Measurements from ENCODE around the gene MVD.
A peak's percentile ranks its signal among the peaks of the same experiment; 100 is the strongest.

MVD gene, protein sequence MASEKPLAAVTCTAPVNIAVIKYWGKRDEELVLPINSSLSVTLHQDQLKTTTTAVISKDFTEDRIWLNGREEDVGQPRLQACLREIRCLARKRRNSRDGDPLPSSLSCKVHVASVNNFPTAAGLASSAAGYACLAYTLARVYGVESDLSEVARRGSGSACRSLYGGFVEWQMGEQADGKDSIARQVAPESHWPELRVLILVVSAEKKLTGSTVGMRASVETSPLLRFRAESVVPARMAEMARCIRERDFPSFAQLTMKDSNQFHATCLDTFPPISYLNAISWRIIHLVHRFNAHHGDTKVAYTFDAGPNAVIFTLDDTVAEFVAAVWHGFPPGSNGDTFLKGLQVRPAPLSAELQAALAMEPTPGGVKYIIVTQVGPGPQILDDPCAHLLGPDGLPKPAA

DNA sequence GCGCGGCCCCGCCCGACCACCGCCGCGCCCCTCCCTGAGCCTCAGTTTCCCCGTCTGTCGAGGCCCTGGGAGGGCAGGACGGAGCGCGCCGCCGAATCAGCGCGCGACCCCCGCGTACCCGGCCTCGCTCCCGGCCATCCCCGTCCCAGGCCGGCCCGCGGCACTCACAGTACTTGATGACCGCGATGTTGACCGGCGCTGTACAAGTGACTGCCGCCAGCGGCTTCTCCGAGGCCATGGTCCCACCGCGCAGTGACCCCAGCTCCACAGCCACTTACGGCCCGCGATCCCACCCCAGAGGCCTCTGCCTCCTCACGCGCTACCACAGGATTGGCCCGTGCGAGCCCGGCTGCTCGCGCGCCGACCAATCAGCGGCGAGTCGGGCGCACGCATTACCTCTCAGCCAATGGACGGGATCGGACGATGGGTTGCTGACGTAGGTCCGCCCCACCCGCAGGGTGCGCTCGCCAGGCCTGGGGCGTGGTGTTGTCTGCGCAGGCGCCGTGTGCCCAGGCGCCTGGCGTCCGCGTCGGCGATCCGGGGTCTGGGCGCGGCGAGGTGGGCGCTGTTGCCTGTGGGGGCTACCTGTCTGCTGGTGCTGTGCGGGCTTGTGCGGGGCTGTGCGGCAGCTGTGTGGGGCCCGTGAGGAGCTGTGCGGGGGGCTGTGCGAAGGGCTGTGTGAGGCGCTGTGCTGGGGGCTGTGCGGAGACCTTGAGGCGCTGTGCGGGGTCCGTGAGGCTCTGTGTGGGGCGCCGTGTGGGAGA lies at the start of gene MVD:
MVD (minus strand) TSS at position 249 of the 764 bp plus-strand sequence; CDS start at position 238, 11 bp downstream.
- peak; percentile 92 to 94 for DNase-seq (ENCODE audit: low read depth in 2 of 2)

DNA sequence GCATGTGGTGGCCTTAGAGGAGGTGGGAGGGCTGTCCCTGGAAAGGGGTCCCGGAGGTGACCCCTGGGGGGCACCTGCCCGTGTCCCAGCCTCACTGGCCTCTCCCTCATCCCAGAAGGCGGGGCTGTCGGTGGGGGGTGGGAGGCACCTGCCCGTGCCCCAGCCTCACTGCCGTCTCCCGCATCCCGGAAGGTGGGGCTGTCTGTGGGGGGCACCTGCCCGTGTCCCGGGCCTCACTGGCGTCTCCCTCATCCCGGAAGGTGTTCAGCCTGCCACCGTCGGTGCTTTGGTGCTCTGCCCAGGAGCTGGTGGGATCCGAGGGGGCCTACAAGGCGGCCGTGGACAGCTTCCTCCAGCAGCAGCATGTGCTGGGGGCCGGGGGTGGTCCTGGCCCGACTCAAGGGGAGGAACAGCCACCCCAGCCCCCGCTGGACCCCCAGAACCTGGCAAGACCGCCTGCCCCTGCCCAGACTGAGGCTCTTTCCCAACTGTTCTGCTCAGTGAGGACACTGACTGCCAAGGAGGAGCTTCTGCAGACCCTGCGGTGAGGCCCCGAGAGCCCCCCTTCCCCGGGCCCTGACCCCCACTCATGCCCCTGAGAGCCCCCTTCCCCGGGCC lies 49.6 kb upstream of the MVD start:
- DNase-seq (ENCODE audit: low read depth in 2 of 2), result no peak

DNA sequence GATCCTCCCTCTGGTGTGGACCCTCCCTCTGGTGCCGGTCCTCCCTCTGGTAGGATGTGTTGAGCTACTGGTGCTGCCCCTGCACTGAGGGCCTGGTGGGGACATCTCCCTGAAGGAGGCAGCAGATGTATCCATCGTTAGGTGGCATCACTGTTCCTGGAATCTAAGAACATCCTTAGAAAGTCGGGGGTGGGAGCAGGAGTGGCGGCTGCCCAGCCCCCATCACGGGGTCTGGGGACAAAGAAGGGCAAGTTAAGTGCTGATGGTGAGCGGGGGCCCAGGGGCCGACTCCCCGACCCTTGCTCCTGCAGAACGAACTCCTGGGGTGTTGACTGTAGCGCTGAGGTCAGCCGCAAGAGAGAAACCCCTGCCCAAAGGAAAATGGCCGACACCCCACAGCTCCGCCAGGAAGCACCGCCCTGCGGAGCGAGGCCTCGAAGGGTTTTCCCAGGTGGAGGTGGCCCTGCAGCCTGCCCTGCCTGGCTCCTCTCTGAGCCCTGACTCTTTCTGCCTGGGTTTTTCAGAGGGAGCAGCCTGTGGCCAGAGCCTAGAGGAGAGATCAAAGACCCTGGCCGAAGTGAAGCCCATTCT lies 49.0 kb upstream of the MVD start:
- no peak for DNase-seq (ENCODE audit: low read depth in 2 of 2)

DNA sequence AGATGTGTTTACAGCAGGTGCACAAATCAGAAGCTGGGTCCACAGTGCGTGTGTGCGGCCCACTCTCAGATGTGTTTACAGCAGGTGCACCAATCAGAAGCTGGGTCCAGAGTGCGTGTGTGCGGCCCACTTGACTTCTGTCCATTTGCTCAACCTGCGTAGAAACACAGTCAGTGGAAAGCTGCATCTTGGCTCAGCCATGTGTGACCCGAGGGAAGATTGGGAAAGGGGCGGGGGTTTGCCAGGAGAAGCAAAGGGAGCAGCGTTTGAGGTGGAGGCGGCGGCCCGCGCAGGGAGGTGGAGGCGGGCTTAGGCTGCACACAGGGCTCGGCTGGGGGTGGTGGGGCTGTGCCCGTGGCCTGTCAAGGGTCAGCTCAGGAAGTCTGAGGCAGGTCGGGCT lies 47.7 kb upstream of the MVD start:
- no peak for DNase-seq (ENCODE audit: low read depth in 2 of 2)

DNA sequence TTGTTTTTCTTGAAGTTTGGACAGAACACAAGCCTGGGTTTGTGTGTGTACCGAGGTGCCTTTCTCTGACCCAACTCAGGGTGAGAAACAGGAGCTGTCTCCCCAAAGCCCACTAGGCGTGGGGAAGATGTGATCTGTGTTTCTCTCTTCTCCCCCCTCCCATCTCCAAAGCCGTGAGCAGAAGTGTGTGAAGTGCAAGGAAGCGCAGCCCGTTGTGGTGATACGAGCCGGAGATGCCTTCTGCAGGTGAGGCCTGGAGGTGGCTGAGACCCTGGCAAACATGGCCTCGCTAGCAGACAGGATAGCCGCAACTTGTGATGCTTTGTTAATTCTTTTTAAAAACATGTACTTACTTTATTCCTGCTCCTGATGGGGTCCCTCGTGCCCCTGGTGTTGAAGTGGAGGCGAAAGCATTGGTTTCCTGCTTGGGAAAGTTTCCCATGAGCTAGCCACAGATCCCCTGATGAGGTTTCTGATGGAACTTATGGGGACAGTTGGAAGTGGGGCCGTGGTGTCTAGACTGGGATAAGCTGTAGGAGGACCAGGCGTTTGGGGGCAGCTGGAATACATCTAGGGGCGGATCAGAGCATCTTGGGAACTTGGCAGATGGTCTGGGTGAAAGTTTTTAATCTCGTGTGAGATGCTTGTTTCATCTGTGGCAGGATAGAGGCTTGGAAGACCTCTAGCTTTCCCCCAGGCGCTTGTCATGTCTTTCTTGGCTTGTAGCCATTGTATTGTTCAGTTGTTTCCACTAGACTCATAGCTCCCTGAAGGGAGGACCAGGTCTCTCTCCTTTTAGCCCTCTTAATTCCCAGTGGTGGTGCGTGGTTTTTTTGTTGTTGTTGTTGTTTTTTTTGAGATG lies 44.3 kb upstream of the MVD start:
- no peak for DNase-seq (ENCODE audit: low read depth in 2 of 2)

DNA sequence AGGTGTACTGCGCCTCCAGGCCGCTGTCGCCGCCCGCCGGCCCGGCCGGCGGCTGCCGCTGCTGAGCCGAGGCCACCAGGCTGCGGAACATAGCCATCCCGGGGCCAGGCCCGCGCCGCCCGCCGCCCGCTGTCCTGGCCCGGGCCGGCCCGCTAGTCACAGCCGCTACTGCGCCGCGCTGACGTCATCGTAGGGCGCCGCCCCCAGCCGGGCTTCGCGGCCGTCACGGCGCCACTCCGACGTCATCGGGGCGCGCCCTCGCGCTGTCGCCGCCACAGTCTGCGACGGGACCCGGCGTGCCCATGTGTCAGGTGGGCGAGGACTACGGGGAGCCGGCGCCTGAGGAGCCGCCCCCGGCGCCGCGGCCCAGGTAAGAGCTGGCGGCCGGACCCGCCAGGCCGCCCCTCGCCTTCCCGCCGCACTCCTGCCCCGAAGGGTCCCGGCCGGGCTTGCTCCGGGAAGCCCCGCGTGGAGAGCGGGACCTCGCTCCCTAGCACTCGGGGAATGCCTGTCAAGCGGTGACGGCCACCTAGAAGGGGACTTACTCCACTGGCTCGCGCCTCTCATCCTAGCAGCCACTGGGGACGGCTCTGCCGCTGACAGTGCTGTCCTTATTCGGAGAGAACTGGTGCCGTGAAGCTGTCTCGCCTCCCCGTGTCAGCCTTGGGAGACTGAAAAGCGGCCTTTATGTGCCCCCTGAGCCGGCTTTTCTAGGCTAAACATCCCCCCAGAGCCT lies 43.5 kb upstream of the MVD start, which contains the start of the genes CTU2 and RNF166:
CTU2 (plus strand) TSS at position 275 of the 736 bp plus-strand sequence; CDS start at position 303, 28 bp downstream.
RNF166 (minus strand) TSS at position 180 of the 736 bp plus-strand sequence; CDS start at position 97, 83 bp downstream.
- DNase-seq (ENCODE audit: low read depth in 2 of 2), result peak; percentile 90 to 95

DNA sequence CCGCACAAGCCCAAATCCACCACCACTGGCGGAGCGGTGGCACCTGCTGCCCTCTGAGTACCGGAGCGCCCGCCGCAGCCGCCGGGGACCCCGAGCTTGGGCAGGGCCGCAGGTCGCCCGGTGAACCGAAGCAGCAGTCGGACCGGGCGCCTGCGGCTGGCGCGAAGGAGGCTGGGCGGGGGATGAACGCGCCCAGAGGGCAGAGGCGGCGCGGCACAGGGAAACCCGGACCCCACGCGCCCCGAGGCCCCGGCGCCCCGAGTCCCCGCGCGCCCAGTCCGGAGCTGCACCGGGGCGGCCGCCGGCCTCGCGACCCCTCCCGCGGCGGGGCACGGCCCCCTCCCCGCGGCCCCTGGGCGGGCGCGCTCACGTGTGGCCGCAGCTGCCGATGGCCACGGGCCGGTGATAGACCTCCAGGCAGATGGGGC lies 42.9 kb upstream of the MVD start:
- no peak for DNase-seq (ENCODE audit: low read depth in 2 of 2)

DNA sequence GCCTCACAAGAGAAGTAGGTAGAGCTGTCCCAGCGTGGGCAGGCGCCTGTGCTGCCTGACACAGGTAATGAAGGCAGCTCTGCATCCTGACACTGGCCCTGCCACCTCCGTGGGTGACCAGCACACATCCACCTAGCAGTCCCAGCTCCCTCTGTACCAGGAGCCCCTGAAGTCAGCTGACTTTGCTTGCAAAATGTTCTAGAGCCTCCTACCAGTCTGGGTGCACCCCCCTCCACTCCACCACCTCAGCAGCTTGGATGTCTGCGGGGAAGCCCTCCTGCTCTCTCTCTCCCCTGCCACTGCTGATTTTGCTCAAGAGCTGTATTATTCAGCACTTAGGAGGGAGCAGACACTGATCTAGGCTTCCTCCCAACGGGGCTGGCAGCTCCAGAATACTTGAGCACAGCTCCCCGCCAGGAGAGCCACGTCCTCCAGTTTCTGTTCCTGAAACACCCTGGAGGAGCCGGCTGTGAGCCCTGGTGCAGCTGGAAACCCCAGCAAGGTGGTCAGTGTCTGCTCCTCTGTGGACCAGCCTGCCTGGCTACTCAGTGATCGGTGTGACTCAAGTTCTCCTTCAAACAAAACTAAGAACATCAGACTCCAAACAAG lies 42.3 kb upstream of the MVD start:
- no peak for DNase-seq (ENCODE audit: low read depth in 2 of 2)

DNA sequence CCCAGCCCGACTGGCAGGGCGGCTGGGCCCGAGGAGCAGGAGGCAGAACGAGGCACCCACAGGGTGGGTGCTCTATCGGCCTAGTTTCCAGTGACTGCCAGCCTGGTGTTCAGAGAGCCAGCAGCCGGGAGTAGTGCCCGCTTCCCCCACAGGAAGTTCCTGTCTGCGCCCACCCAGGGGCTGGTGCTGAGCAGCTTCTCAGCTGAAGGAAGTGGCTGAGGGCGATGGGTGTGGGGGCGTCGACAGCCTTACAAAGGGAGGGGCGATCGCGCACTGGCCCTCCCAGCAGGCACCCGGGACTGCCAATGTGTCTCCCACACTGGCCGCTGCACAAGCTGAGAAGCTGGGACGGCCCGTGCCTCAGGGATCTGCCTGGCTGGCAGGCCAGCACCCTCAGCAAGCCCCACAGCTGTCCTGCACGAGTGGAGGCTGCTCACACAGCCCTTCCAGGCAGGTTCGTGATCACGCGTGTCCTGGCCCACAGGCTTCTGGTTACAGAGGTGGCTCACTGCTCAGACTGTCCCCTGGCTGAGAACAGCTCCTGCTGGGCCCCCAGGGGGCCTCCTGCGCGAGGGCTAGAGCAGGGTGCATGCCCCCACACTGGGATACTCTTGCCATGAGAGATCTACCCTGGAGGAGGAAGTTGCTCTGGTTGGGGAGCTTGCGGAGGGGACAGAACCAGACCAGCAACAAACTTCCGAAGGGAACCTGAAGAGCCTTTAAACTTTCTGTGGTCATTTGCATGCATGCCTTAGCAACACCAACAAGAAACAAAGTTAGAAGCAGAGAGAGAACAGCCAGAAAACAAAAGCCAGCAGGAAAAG lies 40.8 kb upstream of the MVD start:
- peak; percentile 63 to 70 for DNase-seq (ENCODE audit: low read depth in 2 of 2)

DNA sequence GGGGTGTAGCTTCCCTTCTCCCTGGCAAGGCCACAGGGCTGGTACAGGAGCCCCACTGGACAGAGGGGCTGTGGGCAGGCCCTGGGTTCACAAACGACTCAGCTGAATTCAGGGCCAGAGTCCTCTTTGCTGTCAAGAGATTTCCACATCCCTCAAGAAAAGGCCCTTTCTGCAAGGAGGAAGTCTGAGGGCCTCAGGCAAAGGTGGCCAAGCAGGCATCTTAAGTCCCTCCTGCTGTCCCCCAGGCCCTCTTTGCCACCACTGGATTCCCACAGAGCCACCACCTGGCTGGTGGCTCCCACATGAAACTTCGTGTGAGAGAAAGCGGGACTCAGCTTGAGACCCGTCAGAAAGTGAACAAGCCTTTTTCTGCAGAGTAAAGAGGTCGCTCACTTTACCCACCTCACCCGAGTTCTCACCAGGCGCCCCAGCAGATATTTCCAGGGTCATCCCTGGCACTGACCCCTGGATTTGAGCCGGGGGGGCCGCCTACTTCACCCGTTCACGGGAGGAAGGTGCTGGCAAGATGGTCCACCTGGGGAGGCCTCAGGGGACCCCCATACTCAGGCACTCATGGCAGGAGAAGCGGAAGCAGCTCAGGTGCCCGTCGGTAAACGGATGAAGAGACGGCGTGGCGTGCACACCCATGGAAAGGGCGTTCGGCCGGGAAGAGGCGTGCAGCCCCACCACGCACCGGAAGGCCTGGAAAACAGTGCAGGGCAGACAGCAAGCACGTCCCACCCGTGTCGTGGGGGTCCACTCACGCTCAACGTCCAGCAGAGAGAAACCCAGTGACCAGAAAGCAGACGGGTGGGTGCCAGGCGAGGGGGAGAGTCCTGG lies 39.7 kb upstream of the MVD start:
- DNase-seq (ENCODE audit: low read depth in 2 of 2), result no peak

DNA sequence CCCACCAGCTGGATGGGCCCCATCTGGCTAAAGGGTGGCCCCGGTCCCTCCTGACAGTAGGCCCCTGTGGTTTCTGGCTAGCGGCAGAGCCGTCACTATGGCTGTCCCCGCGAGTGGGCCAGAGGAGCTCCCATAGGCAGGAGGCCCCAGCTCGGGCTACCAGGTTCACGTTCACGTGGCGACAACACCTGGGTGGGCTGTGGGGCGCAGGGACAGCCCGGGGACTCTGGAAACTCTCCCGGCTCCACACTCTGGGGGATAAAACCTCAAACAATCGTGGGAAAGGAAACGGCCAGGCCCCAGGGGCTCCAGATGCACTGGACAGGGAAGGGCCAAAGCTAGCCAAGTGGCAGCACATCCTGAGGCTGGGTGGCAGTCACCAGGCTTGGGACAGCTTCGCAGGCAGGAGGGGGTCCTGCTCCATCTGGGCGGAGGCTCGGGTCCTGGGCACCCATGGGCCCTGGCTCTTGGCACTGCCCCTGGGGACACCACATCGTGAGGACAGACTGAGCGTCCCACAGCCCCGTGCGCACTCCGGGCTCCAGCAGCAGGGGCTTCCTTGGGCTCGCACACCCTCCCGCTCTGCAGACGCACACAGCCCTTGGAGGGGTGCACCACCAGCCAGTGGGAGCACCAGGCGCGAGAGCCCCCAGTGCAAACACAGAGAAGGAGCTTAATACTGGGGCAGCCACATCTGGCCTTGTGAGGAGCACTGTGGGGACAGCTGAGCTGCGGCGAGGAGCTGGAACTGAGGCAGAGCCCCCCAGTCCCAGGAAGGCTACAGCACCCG lies 38.9 kb upstream of the MVD start:
- DNase-seq (ENCODE audit: low read depth in 2 of 2), result no peak

DNA sequence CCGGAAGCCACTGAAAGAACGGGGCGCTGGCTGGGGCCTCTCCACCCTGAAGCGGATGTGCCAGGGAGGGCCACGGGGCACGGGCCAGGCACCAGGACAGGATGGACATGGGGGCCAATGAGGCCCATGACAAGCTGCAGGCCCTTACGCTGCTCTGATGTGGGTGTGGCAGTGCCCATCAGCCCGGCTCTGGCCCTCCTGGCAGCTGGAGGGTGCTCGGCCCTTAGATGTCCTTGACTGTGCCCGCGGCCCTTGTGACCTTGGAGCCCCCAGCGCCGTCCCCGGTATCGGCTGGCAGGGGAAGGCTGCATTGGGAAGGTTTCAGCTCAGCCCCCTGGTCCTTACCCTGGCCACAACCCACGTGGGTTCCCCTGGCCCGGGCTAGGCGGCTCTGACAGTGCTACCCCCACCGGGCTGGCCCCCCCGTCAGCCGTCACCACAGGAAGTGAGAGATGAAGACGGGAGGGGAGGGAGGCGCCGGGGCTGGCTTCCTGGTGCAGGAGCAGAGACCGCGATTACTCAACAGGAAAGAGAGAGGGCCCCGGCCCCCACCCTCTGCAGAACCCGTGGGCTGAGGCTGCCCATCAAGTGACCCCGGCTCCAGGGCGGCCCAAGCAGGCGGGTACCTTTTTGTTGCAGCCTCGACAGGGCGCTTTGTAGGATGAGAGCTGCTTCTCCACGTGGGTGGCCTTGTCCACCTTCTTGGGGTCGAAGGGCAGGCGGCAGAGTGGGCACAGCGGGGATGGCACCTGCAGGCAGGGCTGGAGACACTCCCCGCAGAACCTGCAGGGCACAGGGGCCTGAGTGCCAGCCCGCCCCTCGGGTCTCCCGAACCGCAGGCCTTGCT lies 38.0 kb upstream of the MVD start:
- DNase-seq (ENCODE audit: low read depth in 2 of 2), result peak; percentile 89 to 95

DNA sequence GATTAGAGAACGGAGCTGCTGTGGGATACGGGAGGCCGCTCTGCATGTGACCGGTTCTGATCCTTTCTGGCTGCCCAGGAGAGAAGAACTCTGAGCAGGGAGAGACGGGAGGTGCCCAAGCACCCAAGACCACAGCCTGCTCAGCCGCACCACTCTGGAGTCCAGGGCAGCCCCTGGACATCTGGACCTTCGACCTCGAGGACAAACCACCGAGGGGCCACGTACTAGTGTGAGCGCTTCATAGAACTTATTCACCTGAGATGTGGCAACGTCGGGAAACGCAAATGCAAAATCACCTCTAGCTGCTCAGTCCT lies 37.4 kb upstream of the MVD start:
- DNase-seq (ENCODE audit: low read depth in 2 of 2), result no peak

DNA sequence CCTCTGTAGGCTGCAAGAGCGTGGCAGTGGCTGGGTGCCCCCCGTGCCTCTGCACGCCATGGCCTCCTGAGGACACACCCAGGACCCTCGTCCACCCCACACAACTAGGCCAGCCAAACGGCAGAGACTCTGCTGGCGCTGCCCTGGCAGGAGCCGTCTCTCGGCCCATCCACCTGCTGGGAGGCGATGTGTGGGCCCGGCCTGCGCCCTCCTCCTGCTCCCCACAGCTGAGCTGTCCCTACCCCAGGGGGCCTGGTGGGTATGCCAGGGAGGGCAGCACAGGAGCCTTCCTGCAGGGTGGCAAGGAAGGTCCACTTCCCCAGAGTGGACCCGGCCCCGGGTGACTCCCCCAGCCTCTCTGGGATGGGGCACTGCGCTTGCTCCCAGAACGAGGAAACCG lies 36.3 kb upstream of the MVD start:
- DNase-seq (ENCODE audit: low read depth in 2 of 2), result no peak

DNA sequence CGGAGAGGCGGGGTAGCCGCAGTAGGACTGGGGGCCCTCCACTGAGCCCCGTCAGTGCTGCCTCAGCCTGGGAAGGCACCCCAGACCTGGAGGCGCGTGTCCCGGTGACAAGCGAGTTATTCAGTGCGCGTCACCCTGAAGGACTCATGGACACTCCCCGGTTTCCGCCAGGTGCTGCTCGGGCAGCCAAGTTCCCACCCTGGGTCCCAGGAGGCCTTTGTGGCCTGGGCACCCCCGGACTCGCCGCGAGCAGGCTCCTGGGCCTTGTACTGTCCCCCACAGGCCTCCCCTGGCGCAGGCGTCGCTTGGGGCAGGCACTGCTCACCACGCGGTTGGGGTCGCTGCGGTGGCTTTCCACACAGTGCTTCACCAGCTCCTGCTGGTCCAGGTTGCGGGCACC lies 35.8 kb upstream of the MVD start:
- no peak for DNase-seq (ENCODE audit: low read depth in 2 of 2)

DNA sequence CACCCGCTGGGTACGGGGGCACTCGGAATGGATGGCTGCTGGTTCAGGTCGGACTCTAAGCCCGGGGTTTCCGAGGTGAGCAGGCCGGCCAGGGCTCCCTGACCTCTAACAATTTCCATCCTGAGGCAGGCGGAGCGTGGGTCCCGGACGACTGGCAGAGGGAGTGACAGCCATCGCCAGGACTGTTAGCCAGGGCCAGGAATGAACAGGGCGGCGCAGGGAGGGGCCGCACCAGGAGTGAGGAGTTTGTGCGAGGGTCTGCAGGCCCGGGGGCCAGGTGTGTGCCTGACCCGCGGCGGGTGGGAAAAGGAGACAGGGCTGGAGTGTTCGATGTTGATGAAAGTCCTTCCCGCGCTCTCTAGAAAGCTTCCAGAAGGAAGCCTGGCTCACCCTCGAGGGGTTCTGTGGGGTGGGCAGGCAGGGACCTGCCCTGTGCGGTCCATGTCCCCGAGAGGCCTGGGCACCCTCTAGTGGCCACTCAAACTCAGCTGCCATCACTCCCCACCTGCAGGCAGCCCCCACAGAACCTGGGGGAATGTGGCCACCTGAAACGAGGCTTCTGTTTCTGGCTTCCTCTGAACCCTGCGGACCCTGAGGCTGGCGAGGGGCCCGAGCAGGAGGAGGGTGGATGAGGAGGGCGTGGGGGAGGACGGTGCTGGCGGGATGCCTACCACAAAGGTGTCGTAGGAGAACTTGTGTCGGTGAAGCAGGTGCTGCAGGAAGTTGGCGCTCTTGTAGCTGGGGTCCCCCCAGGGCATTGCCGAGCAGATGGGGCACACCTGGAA lies 35.1 kb upstream of the MVD start:
- no peak for DNase-seq (ENCODE audit: low read depth in 2 of 2)
